ENCODE measurements around the gene PTPRD.

PTPRD gene

DNA sequence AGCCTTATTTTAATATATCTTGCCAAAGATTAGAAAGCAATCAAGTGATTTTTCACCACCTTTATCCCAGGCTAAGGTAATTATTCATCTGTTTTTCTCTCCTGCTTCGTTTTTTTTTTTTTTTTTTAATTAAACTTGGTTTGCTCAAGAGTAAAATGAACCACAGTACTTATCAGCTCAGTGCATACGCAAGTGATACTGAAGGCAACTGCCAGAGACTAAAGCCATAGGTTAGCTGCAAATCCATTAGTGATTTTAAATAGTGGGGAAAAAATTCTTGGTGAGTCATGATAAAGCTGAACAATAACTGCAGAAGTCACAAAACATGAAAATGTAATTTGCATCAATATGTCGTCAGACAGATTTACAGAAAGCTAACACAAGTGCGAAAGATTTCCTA lies 829.1 kb downstream of the PTPRD start:
- ChIA-PET POLR2A (interaction anchor here (0.7 kb wide), 1 partner anchor 37 kb away, joined by 4 read pairs; no protein-coding TSS in a partner anchor), CTCF (interaction anchor here (1.1 to 1.7 kb wide), 4 partner anchors 9 to 177 kb away, joined by 3 to 4 read pairs (median 3); no protein-coding TSS in a partner anchor)
- TF ChIP-seq, protein P1, sequence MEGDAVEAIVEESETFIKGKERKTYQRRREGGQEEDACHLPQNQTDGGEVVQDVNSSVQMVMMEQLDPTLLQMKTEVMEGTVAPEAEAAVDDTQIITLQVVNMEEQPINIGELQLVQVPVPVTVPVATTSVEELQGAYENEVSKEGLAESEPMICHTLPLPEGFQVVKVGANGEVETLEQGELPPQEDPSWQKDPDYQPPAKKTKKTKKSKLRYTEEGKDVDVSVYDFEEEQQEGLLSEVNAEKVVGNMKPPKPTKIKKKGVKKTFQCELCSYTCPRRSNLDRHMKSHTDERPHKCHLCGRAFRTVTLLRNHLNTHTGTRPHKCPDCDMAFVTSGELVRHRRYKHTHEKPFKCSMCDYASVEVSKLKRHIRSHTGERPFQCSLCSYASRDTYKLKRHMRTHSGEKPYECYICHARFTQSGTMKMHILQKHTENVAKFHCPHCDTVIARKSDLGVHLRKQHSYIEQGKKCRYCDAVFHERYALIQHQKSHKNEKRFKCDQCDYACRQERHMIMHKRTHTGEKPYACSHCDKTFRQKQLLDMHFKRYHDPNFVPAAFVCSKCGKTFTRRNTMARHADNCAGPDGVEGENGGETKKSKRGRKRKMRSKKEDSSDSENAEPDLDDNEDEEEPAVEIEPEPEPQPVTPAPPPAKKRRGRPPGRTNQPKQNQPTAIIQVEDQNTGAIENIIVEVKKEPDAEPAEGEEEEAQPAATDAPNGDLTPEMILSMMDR (IDR thresholded peaks at IDR 0.05; ENCODE audit: control extremely low read depth, extremely low read depth, low read depth, missing control alignments), result no peak
- no peak for DNase-seq (ENCODE audit: extremely low spot score)

DNA sequence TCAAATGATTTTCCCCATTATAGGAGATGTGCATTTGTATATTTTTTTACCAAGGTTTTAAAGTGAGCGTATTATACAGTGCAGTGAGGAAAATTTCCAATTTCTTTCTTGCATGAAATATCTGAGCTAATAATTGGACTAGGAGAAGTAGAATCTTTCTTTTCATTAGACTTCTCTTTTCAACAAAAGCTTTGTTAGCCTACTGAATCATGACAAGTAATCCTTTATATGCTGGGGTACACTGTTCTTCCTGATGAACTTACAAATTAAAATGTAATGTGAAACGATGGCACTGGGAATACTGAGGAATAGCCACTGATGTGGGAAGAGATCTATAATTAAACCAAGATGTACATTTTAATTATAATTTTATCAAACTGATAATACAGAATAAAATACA lies 829.6 kb downstream of the PTPRD start:
- ChIA-PET CTCF (interaction anchor here (1.3 kb wide), 1 partner anchor 175 kb away, joined by 3 read pairs; no protein-coding TSS in a partner anchor), POLR2A (no interaction called here)
- no peak for DNase-seq (ENCODE audit: extremely low spot score)
- TF ChIP-seq, protein P1 (IDR thresholded peaks at IDR 0.05; ENCODE audit: control extremely low read depth, extremely low read depth, low read depth, missing control alignments), result no peak

DNA sequence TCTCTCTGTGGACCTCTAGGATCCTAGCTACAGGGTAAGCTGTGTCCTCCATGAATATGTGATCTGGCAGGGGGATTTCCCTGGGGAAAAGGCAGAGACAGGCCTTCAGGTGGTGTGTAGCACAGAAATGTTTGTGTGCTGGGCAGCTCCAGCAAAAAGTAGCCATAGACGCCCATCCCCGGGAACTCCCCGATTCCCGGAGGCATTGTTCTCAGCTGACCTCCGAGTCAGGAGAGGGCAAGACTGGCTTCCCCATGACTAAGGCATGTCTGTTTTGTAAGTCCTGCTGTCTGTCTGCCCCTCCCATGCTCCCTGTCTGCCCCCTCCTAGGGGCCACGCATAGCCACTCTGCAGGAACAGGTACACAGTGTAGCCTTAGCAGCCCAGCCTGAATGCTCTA lies 834.5 kb downstream of the PTPRD start:
- TF ChIP-seq, protein P1 (IDR thresholded peaks at IDR 0.05; ENCODE audit: control extremely low read depth, extremely low read depth, low read depth, missing control alignments), result no peak
- ChIA-PET CTCF (no interaction called here), POLR2A (no interaction called here)
- no peak for DNase-seq (ENCODE audit: extremely low spot score)

DNA sequence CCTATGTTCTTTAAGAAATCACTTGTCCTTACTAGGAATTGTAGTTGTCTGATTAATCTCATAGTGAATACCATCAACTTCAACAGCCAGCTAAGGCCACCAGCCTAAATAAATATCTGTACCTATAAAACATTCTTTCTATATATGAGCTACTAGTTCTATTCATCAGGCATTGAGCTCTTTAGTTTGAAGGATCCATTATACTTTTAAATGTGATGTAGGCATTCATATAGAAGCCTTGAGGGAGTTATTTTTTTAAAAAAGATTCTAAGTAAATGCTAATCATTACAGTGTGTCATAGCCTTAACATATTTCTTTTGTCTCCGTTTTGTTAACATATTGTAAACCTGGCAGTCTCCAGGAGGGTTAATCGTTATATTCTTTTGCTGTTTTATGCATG lies 838.3 kb downstream of the PTPRD start:
- CTCF ChIA-PET, result interaction anchor here (0.9 to 1.5 kb wide), 3 partner anchors 10 to 169 kb away, joined by 3 read pairs; no protein-coding TSS in a partner anchor
- DNase-seq (ENCODE audit: extremely low spot score), result no peak
- POLR2A ChIA-PET, result no interaction called here
- TF ChIP-seq, protein P1 (IDR thresholded peaks at IDR 0.05; ENCODE audit: control extremely low read depth, extremely low read depth, low read depth, missing control alignments), result no peak

DNA sequence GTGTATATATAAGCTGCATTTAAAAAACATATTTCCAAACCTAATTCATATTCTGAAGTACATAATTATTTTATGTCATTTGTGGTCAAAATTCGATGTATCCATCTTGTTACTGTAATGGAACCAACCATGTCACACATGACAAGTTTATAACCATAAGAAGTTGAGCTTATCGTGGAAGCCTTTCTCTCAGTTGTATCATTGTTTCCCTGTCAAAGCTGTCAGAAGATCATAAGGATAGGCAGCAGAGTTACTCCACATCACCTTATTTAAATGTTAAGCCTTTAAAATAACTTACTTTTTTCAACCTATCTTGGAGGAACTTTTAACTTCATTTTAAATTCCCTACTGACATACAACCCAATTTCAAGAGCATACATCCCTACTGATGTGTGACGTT lies 841.5 kb downstream of the PTPRD start:
- TF ChIP-seq, protein P1 (IDR thresholded peaks at IDR 0.05; ENCODE audit: control extremely low read depth, extremely low read depth, low read depth, missing control alignments), result no peak
- ChIA-PET POLR2A (no interaction called here), CTCF (no interaction called here)
- no peak for DNase-seq (ENCODE audit: extremely low spot score)

DNA sequence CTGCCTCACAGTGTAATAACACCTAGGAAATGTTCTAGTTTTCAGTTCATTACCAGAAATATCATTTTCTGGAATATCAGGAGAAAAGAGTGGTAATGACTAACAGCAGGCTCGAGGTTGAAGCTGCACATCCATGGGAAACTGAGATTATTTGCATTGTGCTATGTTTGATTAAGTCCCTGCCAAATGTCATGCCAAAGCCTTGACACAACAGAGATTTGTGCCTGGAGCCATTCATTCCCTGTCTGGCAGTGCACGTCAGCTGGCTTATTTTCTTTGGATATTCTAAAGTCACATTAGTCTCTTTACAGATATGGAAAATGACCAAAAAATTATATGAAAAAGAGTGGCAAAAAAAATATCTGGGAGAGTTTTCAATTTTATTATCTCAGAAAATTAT lies 848.0 kb downstream of the PTPRD start:
- DNase-seq (ENCODE audit: extremely low spot score), result no peak
- TF ChIP-seq, protein P1 (IDR thresholded peaks at IDR 0.05; ENCODE audit: control extremely low read depth, extremely low read depth, low read depth, missing control alignments), result no peak
- CTCF ChIA-PET, result no interaction called here
- POLR2A ChIA-PET, result no interaction called here

DNA sequence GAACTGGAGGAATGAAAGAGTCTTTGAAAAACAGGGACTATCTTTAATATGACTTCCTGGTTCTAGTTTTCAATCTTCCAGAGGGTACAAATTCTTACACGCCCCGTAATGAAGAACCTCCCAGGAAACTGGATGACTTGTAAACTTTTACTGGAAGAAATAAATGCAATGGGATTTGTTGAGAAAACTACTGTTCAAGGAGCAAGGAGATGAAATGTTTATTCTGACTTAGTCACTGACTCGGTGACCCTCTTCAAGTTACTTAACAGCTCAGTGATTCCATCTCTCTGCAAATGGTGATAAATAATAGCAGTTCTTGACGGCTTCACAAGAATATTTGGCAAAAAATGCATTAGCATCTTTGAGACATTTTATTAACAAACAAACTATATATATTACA lies 858.6 kb downstream of the PTPRD start:
- ChIA-PET CTCF (no interaction called here), POLR2A (no interaction called here)
- DNase-seq (ENCODE audit: extremely low spot score), result no peak
- TF ChIP-seq, protein P1 (IDR thresholded peaks at IDR 0.05; ENCODE audit: control extremely low read depth, extremely low read depth, low read depth, missing control alignments), result no peak
